GM19455 (cell line): ENCODE measurements around the gene BTBD2.

Experiments
- ATAC-seq: cut with Tn5 transposase; IDR thresholded peaks from one replicate; pipeline ENCODE4 v1.9.1; 2021; ENCODE audit not compliant: unreplicated experiment

BTBD2 gene

DNA sequence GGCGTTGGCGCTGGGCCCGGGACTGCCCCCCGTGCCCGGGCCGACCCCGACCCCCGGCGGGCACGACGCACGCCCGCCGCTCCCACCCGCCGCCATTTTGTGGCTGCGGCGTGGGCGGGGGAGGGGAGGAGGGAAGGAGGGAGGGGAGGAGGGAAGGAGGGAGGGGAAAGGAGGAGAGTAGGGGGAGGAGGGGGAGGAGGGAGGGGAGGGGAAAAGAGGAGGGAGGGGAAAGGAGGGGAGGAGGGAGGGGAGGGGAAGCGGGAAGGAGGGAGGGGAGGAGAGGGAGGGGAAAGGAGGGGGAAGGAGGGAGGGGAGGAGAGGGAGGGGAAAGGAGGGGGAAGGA is at the start of gene BTBD2:
Gene BTBD2, minus strand, starts transcription at position 107 of the 343 bp plus-strand sequence. Its CDS starts 11 bp downstream, at position 96.
- ATAC-seq = no peak

DNA sequence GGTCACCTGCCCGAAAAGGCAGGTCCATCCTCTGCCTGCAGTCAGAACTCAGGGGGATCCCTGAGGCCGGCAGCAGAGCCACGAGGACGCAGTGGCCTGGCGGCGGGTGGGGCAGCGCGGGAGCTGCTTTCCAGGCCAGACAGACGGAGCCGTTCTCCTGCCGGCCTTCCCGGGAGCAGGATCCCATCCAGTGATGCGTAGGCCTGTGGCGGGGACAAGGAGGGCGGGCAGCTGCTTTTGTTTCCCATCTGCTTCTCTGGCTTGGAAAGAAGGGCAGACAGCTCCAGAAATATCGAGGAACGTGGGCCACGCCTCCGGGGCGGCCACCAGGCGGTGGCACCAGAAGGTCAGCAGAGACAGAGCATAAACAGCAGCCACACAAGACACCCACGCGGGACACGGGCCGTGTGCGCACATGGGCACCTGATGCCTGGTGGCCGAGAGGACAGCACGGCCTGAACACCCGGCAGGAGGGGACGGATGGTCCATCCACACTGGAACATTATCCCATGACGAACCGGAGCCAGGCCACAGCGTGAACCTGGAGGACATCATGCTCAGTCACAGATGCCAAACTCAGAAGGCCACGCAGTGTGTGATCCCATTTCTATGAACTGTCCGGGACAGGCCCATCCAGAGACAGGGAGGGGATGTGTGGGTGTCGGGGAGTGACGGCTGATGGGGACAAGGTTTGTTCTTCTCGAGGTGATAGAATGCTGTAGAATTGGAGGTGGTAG is 49.4 kb upstream of the BTBD2 start:
- no peak for ATAC-seq

DNA sequence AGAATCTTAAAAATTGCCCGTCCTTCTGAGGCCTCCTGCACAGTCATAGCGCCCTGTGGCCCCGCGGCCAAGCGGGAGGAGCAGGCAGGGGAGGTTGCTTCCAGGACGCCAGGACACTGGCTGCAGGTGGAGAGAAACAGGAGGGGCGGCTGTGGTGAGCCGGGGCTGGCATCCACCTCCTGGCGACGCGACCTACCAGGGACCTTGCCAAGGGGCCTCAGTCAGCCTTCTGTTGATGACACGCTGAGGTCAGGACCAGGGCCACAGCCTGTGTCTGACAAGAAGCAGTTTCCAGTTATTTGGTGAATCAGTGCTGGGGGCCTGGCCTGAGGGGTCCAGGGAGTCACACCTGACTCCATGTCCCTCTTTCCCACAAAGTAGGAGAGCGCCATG is 48.9 kb upstream of the BTBD2 start:
- ATAC-seq = no peak

DNA sequence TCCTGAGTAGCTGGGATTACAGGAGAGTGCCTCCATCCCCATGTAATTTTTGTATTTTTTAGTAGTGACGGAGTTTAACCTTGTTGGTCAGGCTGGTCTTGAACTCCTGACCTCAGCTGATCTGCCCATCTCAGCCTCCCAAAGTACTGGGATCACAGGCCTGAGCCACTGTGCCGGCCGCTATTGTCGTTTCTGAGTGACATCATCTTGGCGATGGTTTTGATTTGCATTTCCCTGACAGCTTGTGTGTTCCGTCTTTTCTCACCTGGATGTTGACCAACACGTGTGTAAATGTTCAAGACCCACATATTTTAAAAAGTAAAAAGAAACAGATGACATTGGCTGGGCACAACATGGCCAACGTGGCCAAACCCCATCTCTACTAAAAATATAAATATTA is 48.3 kb upstream of the BTBD2 start:
- ATAC-seq = no peak

DNA sequence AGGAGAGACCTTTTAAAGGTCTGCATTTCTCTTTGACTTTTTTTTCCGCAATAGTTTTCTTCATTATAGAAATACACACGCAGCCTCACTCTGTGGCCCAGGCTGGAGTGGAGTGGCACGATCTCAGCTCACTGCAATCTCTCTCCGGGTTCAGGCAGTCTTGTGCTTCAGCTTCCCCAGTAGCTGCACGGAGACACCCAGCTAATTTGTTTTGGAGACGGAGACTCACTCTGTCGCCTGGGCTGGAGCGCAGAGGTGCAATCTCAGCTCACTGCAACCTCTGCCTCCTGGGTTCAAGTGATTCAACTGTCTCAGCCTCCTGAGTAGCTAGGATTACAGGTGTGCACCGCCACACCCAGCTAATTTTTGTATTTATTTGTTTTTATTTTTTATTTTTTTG is 47.3 kb upstream of the BTBD2 start:
- ATAC-seq = no peak

DNA sequence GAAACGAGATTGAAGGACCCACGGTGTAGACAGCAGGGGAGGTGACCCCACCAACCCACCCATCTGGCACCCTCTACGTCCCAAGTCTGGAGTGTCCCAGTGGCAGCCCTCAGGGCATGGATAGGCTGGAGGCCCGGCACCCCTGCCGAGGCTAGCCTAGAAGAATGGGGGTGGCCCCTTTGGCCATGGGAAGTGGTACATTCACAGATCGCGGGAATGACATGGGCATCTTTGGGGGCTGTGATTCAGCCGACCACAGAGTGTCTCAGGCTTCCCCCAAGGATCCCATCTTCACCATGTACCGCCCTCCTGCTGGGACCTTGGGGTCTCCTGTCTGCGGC is 46.8 kb upstream of the BTBD2 start:
- ATAC-seq = no peak

DNA sequence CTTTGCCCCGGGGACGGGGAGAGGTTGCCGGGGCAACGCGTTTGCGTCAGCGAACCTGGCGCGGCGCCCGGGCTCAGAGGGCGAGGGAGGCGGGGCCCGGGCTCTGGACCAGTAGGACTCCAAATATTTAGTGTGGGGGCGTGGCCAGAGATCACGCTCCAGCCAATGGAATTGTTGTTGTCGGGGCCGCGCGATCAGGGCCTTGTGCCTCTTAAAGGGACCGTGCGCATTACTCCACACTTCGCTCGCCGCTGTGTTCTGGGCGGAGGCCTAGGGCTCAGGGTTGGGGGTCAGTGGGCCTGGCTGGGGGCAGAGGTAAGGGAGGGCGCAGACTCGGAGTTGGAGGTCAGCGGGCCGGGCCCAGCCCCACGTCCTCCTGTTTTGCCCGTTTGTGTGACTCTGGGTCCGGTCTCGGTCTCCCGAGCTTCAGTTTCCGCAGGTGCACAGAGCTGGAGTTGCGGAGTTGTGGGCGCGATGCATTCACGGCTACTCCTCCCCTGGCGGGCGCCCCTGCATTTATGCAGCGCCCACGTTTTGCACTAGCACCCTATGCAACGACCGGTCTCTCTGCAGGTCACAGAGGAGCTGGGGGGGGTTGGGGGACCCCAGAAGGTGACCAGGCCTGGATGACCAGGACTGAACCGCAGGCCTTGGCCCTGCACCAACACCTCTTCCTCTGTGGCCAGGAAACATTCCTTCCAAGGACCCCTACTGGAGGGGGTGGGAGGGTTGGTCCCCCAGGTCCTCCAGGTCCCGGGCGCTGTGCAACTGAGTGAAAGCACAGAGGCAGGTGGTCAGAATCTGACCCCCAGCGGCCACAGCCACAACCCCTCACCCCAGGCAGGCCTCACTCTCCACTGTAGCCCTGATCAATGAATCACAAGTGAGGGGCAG is 46.2 kb upstream of the BTBD2 start:
- ATAC-seq = peak; percentile 75

DNA sequence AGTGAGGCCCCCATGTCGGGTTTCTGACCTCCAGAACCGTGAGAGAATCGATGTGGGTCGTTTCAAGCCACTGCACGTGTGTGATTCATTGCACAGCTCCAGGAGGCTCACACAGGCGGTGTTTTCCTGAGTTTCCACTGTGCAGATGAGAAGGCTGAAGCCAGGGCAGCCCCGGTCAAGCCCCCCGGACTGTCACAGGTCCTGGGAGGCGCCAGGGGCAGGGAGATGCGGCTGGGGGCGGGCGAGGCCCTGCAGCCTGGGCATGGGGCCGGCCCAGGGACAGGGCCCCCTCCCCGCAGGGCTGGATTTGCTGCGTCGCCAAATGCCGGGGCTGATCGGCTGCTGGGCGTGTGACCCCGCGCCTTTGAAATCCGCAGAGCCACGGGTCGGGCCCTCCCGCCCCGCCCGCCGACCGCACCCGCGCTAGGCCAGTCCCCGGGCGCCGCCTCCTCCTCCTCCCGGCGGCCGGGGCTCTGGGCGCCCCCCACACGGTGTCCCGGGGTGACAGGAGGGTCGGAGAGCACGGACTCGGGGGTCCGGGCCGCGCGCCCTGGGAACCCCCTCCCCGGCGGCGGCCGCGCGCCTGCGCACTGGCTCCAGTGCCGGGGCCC is 45.5 kb upstream of the BTBD2 start:
- peak; percentile 23 for ATAC-seq

DNA sequence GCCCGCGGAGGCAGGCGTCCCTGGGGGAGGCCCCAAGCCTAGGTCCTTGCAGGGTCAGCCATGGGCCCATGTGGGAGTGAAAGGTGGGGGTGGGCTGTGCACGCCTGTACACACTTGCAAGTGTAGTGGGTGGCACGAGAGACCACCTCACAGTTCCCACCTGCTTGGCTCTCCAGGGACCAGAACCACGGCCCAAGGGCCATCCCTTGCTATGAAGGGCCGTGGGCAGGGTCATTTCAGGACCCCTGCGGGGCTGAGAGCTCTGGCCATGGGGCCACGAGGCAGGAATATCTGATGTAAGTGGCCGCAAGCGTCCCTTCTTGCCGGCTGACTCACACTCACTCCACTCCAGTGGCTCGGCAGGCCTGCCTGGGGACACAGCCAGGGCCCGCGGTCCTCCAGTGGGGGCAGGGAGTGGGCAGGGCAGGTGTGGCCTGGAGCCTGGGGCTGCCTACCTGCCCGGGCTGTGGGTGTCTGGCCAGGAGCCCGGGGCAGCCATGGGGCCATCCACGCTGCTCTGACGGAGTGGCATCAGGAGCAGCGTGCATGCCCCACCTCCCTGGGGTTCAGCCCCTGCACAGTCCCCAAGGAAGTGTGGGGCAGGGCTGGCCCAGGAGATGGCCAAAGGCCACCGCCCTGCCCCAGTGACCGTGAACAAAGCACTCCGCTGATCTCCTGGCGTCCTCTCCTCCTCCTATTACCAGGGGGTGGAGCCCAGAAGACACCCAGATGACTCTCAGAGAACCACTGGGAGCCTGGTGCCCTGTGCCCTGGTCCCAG is 44.1 kb upstream of the BTBD2 start:
- no peak for ATAC-seq

DNA sequence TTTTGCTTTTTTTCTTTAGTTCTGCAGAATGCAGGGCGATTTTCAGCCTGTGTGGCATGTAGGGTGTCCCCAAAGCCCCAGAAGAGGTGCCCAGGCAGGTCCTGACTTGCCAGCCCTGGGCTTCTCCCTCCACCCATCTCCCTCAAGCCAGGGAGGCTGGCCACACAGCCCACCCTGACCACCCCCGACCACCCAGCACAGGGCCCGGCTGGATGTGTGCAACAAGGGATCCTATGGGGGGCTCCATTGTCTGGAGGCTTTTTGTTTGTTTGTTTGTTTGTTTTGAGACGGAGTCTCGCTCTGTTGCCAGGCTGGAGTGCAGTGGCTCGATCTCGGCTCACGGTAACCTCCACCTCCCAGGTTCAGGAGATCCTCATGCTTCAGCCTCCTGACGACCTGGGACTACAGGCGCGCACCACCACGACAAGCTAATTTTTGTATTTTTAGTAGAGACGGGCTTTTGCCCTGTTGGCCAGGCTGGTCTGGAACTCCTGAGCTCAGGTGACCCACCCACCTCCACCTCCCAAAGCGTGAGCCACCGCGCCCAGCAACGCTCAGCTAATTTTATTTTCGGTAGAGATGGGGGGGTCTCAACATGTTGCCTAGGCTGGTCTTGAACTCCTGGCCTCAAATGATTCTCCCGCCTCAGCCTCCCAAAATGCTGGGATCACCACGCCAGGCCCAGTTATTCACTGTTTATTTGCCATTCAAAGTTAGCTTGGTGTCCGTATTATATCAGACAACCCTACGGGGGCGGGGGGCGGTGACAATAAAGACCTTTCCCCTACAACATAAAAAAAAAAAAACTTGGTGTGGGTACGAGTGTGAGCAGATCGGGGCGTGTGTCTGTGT is 43.3 kb upstream of the BTBD2 start:
- ATAC-seq = no peak

DNA sequence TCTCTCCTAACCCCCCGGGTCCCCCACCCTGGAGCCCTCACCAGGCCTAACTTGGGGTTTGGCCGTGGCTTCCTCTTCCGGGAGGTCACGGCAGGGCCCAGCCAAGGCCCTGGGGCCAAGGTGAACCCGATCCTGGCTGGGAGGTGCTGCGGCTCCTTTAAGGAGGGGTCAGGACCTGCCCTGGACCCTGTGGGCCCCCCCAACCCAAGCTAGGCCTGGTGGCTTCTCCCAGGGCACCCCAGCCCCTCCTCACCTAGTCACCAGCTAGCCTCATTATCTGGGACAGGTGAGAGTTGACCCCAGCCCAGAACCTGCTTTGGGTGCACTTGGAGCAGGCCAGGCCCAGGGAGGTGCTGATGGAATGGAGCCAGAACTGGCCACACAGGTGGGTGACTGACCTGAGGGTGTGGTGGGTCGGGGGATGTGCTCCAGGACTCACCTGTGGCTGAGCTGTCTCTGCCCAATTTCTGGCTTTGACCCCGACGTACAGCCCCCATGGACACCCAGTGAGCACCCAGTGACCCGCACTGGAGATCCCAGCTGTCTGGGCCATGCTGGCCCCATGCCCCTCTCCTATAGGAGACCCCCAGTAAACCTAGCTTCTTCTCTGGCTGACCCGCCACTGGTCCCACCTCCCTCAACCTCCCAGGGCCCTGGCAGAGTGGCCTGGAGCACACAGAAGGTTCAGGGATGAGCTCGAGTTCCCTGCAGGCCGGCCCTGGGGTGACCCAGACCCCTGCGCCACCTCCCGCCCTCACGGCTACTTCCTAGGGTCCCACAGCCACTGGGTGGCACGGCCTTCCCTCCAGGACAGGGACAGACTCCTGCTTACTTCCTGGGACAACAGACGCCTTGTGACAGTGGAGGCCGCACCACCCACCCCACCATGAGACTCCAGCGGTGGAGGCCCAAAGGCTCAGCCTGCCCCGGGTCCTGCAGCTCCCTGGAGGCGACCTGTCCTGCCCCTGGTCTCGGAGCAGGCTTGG is 42.3 kb upstream of the BTBD2 start:
- no peak for ATAC-seq

DNA sequence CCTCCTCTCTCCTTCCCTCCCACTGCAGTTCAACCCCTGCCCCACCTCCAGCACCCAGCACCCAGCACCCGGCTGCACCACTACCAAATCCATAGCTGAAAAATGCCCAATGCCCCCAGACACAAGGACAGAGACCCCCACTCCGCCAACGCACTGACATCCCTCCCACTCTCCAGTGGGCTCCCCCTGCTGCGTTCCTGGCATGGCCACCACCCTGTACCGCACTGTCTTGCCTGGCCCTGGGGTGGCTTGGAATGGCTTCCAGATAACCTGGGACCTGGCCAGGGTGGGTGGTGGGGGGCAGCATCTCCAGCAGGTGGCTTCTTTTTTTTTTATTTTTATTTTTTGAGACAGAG is 41.3 kb upstream of the BTBD2 start:
- ATAC-seq = no peak

DNA sequence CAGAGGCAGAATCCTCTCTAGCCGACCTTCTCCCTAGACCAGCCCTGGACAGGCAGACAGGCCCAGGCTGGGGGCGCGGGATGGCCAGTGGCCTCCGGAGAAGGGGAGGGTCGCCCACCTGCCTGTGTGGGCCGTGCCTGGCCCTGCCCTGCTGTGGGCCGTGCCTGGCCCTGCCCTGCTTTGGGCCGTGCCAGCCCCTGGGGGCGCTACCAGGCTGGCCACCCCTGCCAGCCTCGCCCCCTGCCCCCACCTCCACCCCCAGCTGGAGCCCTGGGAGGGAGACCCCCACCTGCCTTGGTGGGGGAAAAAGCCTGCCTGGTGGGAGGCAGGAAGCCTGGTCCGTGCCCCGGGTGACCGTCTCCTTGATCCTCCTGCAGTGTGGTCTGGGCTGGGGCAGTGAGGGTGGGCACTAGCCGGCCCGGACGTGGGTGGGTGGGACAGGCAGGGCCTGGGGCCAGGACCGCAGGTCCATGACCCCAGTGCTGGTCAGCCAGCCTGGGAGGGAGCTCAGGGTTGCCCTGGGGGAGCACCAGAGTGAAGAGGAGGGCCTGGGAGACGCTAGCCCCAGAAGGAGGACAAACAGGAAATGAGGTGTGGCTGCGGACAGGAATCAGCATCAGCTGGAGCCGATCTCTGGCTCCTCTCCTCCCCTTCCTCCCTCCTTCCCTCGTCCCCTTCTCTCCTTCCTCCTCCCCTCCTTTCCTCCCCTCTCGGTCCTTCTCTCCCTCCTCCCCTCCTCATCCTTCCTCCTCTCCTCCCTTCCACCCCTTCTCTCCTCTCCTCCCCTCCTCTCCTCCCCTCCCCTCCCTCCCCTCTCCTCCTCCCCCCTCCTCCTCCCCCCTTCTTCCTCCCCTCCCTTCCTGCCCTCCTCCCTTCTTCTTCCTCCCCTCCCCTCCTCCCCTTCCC is 40.7 kb upstream of the BTBD2 start:
- no peak for ATAC-seq

DNA sequence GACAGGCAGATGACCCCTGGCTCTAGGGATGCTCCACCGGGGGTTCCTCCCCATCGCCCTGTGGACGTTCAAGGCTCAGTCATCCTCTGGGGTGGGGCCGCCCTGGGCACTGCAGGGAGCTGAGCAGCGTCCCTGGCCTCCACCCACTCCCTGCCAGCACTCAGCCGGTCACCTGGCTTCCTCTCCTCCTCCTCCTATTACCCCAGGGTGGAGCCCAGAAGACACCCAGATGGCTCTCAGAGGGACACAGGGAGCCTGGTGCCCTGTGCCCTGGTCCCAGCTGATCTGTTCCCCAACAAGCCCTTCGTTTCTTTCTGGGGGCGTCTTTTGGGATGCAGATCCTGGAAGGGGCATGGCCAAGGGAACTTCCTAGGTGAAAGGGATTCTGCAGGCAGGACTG is 39.2 kb upstream of the BTBD2 start:
- no peak for ATAC-seq

DNA sequence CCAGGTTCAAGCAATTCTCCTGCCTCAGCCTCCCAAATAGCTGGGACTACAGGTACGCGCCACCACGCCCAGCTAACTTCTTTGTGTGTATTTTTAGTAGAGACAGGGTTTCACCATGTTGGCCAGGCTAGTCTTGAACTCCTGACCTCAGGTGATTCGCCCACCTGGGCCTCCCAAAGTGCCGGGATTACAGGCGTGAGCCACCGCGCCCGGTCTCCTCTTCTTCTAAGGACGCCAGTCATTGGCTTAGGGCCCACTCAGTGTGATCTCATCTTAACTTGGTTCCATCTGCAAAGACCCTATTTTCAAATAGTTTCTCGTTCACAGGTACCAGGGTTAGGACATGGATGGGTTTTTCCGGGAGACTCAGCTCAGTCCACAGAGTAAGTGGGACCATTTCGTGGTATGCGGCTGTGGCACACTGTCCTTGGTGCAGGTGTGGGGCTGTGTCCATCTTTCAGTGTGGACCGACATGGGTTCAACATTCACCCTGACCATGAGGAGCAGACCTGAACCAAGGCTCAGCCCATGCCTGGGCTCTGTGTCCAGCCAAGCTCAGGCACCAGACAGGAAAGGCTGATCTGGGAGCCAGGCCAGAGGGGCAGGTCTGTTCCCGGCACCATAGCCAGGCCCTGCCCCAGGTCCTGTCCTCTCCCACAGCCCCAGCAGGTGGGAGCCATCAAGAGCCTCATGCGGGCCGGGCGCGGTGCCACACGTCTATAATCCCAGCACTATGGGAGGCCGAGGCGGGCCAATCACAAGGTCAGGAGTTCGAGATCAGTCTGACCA is 38.3 kb upstream of the BTBD2 start:
- no peak for ATAC-seq

DNA sequence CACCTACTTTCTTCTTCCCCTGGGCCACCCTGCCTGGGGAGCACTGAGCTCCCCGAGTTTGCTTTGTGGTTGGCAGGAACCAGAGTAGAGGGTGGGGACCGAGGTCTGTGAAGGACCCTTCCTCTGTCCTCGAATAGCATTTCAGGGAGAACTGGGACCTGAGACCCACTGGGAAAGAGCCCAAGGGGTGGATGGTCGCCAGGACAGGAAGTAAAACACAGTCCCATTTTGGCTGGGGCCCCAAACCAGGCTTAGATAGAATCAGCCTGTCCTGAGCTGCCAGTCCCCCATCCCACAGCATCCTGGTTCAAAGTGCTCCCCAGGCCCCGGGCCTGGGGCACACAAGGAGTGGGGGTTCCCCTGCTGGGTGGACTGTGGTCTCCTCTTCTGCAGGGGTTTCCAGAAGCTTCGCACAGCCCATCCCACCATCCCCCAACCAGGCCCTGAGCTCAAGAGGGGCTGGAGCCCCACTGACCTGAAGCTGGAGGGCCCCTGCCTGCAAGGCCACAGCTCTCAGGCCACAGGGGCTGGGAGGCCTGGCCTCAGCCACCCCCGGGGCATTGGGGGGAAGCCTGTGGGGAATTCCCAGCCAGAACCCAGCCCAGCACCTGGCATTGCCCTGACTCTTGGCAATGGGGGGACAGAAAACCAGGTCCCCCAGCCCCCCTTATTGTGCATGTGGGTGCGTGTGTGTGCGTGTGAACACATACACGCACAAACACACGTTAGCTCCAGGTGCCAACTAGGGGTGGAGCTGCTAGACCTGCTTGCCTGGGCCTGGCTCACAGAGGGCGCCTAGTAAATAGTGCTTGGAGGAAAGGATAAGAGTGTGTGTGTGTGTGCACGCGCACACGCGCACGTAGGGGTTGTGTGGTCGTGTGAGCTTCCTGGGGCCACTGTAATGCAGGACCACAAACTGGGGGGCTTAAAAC is 36.5 kb upstream of the BTBD2 start:
- ATAC-seq = peak; percentile 0
